Measurements from ENCODE around the gene FREY1. TPM values are rescaled to one million over a fixed set of nuclear protein-coding genes. Genes with fewer than 3 reads are reported as not detected.

Gene FREY1
- total and polyA plus RNA-seq, 9 of the 15 experiments (the other 6 are each of a cell fraction or from before 2014, with no cell fraction given), result 0.25 to 1.5 (median 1.1) TPM; not detected in 5

DNA sequence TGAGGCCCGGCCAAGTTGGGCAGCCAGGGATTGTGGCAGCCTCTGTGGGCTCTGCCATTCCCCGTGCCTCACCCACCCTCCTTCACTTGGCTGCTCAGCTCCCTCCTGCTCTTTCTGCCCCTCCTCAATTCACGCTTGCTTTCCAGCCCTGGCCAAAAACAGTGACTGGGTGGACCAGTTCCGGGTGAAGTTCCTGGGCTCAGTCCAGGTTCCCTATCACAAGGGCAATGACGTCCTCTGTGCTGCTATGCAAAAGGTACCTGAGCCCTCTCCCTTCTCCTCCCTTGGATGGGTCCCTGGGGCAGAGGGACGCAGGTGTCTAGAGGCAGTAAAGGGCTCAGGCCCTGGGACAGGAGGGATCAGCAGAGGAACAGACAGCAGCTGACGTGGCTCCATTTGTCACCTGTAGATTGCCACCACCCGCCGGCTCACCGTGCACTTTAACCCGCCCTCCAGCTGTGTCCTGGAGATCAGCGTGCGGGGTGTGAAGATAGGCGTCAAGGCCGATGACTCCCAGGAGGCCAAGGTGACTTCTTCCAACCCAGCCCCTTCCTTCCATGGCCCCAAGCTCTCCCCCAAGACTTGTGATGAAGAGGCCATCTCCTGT lies 2.7 kb downstream of the FREY1 start (continued):
- TF ChIP-seq ZNF253 (CRISPR knock-in tag; conservative IDR thresholded peaks at IDR 0.05) (no peak), SREBF2 (CRISPR knock-in tag; IDR thresholded peaks at IDR 0.05) (no peak), NRF1 (conservative IDR thresholded peaks at IDR 0.05 in 1 of 2, IDR thresholded peaks at IDR 0.05 in 1 of 2) (no peak), TEAD1 (CRISPR knock-in tag; IDR thresholded peaks at IDR 0.05) (no peak), SMARCA4 (IDR thresholded peaks at IDR 0.05) (peak; percentile 59; the same call in 1 of the 2 replicates), CREM (IDR thresholded peaks at IDR 0.05; ENCODE audit: low read depth) (peak; percentile 47), NFIC (IDR thresholded peaks at IDR 0.05) (peak; percentile 77), DACH1 (IDR thresholded peaks at IDR 0.05; ENCODE audit: partially characterized antibody) (peak; percentile 82), DPF2 (IDR thresholded peaks at IDR 0.05) (peak; percentile 73), MAFK (IDR thresholded peaks at IDR 0.05; ENCODE audit: low read length) (no peak), ZNF830 (CRISPR knock-in tag; IDR thresholded peaks at IDR 0.05) (no peak), ESRRA (IDR thresholded peaks at IDR 0.05; ENCODE audit: borderline replicate concordance, low read depth) (0 out of 2 replicates have a peak, but pooled peaks have one; percentile 49), GATA2 (CRISPR knock-in tag; IDR thresholded peaks at IDR 0.05) (peak; percentile 78)
- TF ChIP-seq, protein P1, sequence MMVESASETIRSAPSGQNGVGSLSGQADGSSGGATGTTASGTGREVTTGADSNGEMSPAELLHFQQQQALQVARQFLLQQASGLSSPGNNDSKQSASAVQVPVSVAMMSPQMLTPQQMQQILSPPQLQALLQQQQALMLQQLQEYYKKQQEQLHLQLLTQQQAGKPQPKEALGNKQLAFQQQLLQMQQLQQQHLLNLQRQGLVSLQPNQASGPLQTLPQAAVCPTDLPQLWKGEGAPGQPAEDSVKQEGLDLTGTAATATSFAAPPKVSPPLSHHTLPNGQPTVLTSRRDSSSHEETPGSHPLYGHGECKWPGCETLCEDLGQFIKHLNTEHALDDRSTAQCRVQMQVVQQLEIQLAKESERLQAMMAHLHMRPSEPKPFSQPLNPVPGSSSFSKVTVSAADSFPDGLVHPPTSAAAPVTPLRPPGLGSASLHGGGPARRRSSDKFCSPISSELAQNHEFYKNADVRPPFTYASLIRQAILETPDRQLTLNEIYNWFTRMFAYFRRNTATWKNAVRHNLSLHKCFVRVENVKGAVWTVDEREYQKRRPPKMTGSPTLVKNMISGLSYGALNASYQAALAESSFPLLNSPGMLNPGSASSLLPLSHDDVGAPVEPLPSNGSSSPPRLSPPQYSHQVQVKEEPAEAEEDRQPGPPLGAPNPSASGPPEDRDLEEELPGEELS (CRISPR knock-in tag; IDR thresholded peaks at IDR 0.05; ENCODE audit: borderline replicate concordance), result peak; percentile 60; the same call in 1 of the 2 replicates
- TF ChIP-seq, protein P2, sequence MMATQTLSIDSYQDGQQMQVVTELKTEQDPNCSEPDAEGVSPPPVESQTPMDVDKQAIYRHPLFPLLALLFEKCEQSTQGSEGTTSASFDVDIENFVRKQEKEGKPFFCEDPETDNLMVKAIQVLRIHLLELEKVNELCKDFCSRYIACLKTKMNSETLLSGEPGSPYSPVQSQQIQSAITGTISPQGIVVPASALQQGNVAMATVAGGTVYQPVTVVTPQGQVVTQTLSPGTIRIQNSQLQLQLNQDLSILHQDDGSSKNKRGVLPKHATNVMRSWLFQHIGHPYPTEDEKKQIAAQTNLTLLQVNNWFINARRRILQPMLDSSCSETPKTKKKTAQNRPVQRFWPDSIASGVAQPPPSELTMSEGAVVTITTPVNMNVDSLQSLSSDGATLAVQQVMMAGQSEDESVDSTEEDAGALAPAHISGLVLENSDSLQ (IDR thresholded peaks at IDR 0.05), result peak; percentile 61; the same call in 1 of the 2 replicates
- TF ChIP-seq, protein P3, sequence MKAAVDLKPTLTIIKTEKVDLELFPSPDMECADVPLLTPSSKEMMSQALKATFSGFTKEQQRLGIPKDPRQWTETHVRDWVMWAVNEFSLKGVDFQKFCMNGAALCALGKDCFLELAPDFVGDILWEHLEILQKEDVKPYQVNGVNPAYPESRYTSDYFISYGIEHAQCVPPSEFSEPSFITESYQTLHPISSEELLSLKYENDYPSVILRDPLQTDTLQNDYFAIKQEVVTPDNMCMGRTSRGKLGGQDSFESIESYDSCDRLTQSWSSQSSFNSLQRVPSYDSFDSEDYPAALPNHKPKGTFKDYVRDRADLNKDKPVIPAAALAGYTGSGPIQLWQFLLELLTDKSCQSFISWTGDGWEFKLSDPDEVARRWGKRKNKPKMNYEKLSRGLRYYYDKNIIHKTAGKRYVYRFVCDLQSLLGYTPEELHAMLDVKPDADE (conservative IDR thresholded peaks at IDR 0.05; ENCODE audit: control insufficient read depth, low read depth, low read length), result peak; percentile 75; the same call in 1 of the 2 replicates
- TF ChIP-seq, protein P4, sequence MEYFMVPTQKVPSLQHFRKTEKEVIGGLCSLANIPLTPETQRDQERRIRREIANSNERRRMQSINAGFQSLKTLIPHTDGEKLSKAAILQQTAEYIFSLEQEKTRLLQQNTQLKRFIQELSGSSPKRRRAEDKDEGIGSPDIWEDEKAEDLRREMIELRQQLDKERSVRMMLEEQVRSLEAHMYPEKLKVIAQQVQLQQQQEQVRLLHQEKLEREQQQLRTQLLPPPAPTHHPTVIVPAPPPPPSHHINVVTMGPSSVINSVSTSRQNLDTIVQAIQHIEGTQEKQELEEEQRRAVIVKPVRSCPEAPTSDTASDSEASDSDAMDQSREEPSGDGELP (CRISPR knock-in tag; IDR thresholded peaks at IDR 0.05; ENCODE audit: borderline replicate concordance), result peak; percentile 95
- TF ChIP-seq, protein P5, sequence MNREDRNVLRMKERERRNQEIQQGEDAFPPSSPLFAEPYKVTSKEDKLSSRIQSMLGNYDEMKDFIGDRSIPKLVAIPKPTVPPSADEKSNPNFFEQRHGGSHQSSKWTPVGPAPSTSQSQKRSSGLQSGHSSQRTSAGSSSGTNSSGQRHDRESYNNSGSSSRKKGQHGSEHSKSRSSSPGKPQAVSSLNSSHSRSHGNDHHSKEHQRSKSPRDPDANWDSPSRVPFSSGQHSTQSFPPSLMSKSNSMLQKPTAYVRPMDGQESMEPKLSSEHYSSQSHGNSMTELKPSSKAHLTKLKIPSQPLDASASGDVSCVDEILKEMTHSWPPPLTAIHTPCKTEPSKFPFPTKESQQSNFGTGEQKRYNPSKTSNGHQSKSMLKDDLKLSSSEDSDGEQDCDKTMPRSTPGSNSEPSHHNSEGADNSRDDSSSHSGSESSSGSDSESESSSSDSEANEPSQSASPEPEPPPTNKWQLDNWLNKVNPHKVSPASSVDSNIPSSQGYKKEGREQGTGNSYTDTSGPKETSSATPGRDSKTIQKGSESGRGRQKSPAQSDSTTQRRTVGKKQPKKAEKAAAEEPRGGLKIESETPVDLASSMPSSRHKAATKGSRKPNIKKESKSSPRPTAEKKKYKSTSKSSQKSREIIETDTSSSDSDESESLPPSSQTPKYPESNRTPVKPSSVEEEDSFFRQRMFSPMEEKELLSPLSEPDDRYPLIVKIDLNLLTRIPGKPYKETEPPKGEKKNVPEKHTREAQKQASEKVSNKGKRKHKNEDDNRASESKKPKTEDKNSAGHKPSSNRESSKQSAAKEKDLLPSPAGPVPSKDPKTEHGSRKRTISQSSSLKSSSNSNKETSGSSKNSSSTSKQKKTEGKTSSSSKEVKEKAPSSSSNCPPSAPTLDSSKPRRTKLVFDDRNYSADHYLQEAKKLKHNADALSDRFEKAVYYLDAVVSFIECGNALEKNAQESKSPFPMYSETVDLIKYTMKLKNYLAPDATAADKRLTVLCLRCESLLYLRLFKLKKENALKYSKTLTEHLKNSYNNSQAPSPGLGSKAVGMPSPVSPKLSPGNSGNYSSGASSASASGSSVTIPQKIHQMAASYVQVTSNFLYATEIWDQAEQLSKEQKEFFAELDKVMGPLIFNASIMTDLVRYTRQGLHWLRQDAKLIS (CRISPR knock-in tag; IDR thresholded peaks at IDR 0.05), result no peak

All from K562 (cell line).